SK-N-MC (cell line): Measurements from ENCODE around the gene RPL15.

Experiments
- EZH2 ChIP-seq: fragments of 200-600 bp; sonication (generic); IDR thresholded peaks from one replicate; pipeline ENCODE4 v1.6.1; 2017; ENCODE audit warnings: antibody characterized with exemption
- POLR2AphosphoS5 ChIP-seq: IDR thresholded peaks from 2 replicates; pipeline ENCODE4 v1.6.1; 2012; ENCODE audit warnings: mild to moderate bottlenecking, low read depth, low read length, borderline replicate concordance

DNA sequence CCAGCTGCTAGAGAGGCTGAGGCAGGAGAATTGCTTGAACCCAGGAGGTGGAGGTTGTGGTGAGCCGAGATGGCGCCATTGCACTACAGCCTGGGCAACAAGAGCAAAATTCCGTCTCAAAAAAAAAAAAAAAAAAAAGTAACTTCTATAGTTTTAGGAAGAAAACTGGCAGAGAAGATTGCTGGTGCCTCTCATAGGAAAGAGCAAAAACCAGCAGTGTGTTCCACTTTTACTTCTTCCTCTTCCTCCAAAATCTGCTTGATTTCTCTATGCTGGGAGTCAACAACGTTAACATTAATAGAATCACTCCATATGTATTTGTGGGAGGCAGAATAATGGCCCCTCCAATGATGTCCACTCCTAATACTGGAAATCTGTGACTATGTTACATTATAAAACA, 15.6 kb downstream of the RPL15 start:
- TF ChIP-seq EZH2 (no peak), POLR2AphosphoS5 (no peak)
